Measurements from ENCODE around the gene PPP1R12C. TPM values are rescaled to one million over a fixed set of nuclear protein-coding genes. Genes with fewer than 3 reads are reported as not detected.

PPP1R12C gene
- total RNA-seq (100 to 1,000 TPM; 134 to 218 TPM), polyA plus RNA-seq (100 to 1,000 TPM; 104 to 432 TPM)
- long read RNA-seq, donor 1, partial matches to known transcripts: 3 of 9 reads
- long read RNA-seq, donor 1, other reads (novel, unspliced or antisense): 6 of 9 reads
- long read RNA-seq, donor 2, partial matches to known transcripts: 47 of 83 reads
- long read RNA-seq, donor 2, other reads (novel, unspliced or antisense): 31 of 83 reads

DNA sequence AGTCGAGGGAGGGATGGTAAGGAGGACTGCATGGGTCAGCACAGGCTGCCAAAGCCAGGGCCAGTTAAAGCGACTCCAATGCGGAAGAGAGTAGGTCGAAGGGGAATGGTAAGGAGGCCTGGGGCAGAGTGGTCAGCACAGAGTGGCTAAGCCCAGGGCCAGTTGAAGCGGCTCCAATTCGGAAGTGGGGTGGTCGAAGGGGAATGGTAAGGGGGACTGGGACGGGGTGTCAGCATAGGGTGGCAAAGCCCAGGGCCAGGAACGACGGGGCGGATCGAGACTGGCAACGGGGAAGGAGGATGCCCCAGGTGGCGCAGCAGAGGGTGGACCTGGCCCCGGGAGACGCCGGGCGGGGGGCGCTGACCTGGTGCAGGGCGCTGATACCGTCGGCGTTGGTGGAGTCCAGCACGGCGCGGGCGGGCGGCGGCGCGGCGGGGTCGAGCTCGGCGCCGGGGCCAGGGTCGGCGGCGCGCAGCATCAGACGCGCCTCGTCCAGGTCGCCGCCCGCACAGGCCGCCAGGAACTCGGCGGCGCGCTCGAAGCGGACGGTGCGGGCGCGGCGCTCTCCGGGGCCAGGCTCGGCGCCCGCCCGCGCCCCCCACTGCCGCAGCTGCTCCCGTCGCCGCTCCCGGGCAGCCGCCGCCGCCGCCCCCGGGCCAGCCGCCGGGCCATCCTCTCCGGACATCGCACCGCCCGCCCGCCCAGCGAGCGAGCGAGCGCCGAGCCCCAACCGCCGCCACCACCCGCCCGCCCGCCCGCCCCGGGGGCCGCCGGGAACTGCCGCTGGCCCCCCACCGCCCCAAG, at the start of gene PPP1R12C:
Gene PPP1R12C (minus strand): TSS at position 779 of the 804 bp plus-strand sequence. CDS start 94 bp downstream, at position 685.
- ATAC-seq (ENCODE audit: low FRiP score) (no peak), DNase-seq (peak; percentile 64 to 83)
- Histone ChIP-seq H3K4me1 (ENCODE audit: control insufficient read depth in 1 of 2, insufficient read depth in 2 of 2, low read length in 2 of 2) (no peaks in the 10 kb centered on the region), H3K27me3 (ENCODE audit: control insufficient read depth in 1 of 2, insufficient read depth in 2 of 2, low read length in 1 of 2) (no peaks in the 10 kb centered on the region), H3K36me3 (ENCODE audit: control insufficient read depth in 1 of 2, insufficient read depth in 2 of 2, low read length in 1 of 2) (no peaks in the 10 kb centered on the region), H3K9me3 (ENCODE audit: control insufficient read depth, low read length) (no peaks in the 10 kb centered on the region), H3K4me3 (ENCODE audit: low read length in 2 of 2) (peak within 1 kb of the TSS; percentile 51 to 59), H3K27ac (ENCODE audit: low read depth in 1 of 2, low read length in 2 of 2) (peak within 1 kb of the TSS; percentile 71 to 97)
- intact Hi-C loops (cut with DNase I): loop anchor here in 1 of 2 donors (2.0 to 10.0 kb wide), 2 partner anchors 30 to 1252 kb away; partner anchors contain the start of gene MYADM
- 0 to 1% methylated on average over 49 to 97 of the region's 97 CpGs for WGBS, 2 donors

DNA sequence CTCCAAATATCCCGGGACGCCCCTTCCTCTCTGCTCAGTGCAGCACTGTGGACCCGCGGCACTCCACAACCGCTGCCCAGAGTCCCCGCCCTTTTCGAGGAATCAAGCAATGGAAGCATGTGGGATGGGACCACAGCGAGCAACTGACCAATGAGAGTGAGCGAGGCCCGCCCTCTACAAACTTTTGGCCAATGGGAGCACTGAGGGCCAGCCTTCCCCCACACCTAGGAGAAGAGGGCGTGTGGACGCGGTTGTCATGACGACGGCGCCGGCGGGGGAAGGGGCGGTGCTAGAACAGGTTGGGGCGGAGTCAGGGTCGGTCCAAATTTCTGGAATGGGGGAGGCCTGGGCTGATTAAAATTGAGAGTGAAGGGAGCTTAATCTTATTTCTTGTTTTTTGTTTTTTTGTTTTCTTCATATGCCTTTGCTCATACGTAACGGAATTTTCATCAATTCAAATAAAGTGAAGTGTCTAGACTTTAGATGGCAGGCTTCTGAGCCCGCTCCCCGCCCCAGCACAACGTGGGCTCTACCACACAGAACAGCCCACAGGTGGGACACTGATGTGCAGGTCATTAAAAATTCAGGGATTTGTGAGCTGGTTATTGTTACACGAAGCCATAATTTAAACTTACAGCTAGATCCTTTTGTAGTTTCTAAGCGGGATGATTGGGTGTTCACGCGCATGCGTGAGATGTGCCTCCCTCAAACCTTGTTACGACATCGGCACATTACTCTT, 49.3 kb upstream of the PPP1R12C start, which contains the start of gene DNAAF3:
Gene DNAAF3 (minus strand): TSS at position 84 of the 739 bp plus-strand sequence. CDS start 200 bp downstream, outside the sequence.
- DNase-seq (peak; percentile 91 to 94), ATAC-seq (ENCODE audit: low FRiP score) (peak; percentile 88)
- no peaks in the 10 kb centered on the region for H3K4me1 ChIP-seq (ENCODE audit: control insufficient read depth in 1 of 2, insufficient read depth in 2 of 2, low read length in 2 of 2)
- H3K27me3 ChIP-seq (ENCODE audit: control insufficient read depth in 1 of 2, insufficient read depth in 2 of 2, low read length in 1 of 2): peaks cover 0 to 2% of the 10 kb centered on the region in 2 donors
- 1 to 2% methylated on average over 33 of the region's 33 CpGs for WGBS, 2 donors
- H3K36me3 ChIP-seq (ENCODE audit: control insufficient read depth in 1 of 2, insufficient read depth in 2 of 2, low read length in 1 of 2): no peaks in the 10 kb centered on the region
- intact Hi-C loops (cut with DNase I): no loop called here
- H3K4me3 ChIP-seq (ENCODE audit: low read length in 2 of 2): no peak within 1 kb of the TSS
- no peak within 1 kb of the TSS for H3K27ac ChIP-seq (ENCODE audit: low read depth in 1 of 2, low read length in 2 of 2)
- H3K9me3 ChIP-seq (ENCODE audit: control insufficient read depth, low read length): no peaks in the 10 kb centered on the region

DNA sequence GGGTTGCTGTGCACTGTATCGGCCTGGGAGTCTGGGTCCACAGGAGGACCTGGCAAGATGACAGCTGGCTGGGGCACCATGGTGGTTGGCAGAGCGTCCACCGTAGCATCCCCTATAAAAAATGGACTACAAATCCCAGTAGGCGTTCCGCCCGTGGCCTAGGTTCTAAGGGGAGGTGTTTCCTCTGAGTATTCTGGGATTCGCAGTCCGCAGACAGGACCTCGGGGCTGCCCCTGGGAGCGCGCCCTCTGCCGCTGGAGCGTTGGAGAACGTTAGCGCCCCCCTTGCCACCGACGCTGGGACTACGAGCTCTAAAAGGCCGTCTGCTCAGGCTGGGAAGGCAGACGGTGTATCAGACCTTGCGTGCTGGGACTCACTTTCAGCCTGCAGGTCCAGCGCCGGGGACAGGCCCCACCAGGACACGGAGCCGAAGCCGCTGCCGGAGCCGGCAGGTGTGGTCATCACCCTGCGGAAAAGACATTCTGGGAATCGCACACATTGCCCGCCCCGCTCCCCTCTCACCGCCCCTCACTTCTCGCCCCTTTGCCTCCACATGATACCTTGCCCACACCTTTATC, 48.6 kb upstream of the PPP1R12C start:
- Histone ChIP-seq H3K4me1 (ENCODE audit: control insufficient read depth in 1 of 2, insufficient read depth in 2 of 2, low read length in 2 of 2) (no peaks in the 10 kb centered on the region), H3K27ac (ENCODE audit: low read depth in 1 of 2, low read length in 2 of 2) (no peak overlapping the region), H3K27me3 (ENCODE audit: control insufficient read depth in 1 of 2, insufficient read depth in 2 of 2, low read length in 1 of 2) (peaks cover 0 to 2% of the 10 kb centered on the region in 2 donors), H3K9me3 (ENCODE audit: control insufficient read depth, low read length) (no peaks in the 10 kb centered on the region), H3K4me3 (ENCODE audit: low read length in 2 of 2) (no peak overlapping the region), H3K36me3 (ENCODE audit: control insufficient read depth in 1 of 2, insufficient read depth in 2 of 2, low read length in 1 of 2) (no peaks in the 10 kb centered on the region)
- ATAC-seq (ENCODE audit: low FRiP score): peak; percentile 17
- DNase-seq: peak in 1 of 2 donors; percentile 69
- 1 to 2% methylated on average over 34 of the region's 34 CpGs for whole genome bisulfite sequencing, 2 donors
- intact Hi-C loops (cut with DNase I): no loop called here

DNA sequence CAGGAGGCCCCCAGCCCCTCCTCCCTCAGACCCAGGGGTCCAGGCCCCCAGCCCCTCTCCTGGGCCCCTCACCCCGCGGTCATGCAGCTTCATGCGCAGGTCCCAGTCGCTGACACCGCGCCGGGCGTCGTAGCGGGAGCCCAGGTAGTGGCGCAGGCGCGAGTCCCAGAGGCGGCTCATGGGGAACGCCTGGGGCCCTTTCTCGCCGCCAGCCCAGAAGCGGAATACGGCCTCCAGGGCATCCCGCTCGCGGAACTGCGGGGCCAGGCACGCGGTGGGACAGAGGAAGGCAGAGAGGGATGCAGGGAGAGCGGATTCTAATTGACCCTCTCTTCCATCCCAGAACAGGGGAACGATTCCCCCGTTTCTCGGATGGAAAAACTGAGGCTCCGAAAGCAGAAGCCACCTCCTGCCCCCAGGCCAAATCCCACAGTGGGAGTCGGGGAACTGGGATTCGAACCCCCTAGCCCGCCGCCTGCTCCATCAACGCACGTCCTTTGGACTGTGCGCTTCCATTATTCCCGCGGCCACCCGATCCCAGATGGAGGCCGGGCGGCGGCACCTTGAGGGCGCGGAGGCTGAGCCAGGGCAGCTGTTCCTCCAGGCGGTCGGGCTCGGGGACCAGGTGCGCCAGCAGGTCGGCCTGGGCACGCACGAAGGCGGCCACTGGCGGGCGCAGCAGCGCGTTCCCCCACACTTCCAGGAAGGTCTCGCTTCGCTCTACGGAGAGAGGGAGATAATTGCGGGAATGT, 44.3 kb upstream of the PPP1R12C start:
- WGBS, 2 donors: 25 to 32% methylated on average over 54 to 61 of the region's 61 CpGs
- Histone ChIP-seq H3K4me1 (ENCODE audit: control insufficient read depth in 1 of 2, insufficient read depth in 2 of 2, low read length in 2 of 2) (no peaks in the 10 kb centered on the region), H3K27me3 (ENCODE audit: control insufficient read depth in 1 of 2, insufficient read depth in 2 of 2, low read length in 1 of 2) (no peaks in the 10 kb centered on the region), H3K27ac (ENCODE audit: low read depth in 1 of 2, low read length in 2 of 2) (no peak overlapping the region), H3K9me3 (ENCODE audit: control insufficient read depth, low read length) (no peaks in the 10 kb centered on the region), H3K36me3 (ENCODE audit: control insufficient read depth in 1 of 2, insufficient read depth in 2 of 2, low read length in 1 of 2) (no peaks in the 10 kb centered on the region), H3K4me3 (ENCODE audit: low read length in 2 of 2) (no peak overlapping the region)
- intact Hi-C loops (cut with DNase I): no loop called here
- ATAC-seq (ENCODE audit: low FRiP score) (no peak), DNase-seq (no peak)

DNA sequence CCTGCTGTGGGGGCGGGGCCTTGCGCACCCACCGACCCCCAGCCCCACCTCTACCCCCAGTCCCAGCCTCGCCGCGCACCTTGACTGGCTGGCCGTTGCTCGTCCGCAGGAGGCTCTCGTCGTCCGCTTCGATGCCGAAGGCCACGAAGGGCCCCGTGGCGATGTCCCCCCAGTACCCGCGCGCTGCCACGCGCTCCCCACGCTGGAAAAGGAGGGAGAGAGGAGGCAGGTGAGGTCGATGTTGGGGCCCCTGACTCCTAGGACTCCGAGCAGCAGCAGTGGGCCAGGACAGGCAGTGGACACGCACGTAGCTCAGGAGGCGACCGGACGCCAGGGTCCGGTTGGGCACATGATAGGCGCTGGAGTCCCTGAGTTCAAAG, 43.5 kb upstream of the PPP1R12C start:
- Histone ChIP-seq H3K27me3 (ENCODE audit: control insufficient read depth in 1 of 2, insufficient read depth in 2 of 2, low read length in 1 of 2) (no peaks in the 10 kb centered on the region), H3K27ac (ENCODE audit: low read depth in 1 of 2, low read length in 2 of 2) (no peak overlapping the region), H3K36me3 (ENCODE audit: control insufficient read depth in 1 of 2, insufficient read depth in 2 of 2, low read length in 1 of 2) (no peaks in the 10 kb centered on the region), H3K4me1 (ENCODE audit: control insufficient read depth in 1 of 2, insufficient read depth in 2 of 2, low read length in 2 of 2) (no peaks in the 10 kb centered on the region), H3K9me3 (ENCODE audit: control insufficient read depth, low read length) (no peaks in the 10 kb centered on the region), H3K4me3 (ENCODE audit: low read length in 2 of 2) (no peak overlapping the region)
- ATAC-seq (ENCODE audit: low FRiP score): no peak
- no peak for DNase-seq
- 8 to 16% methylated on average over 22 to 32 of the region's 32 CpGs for WGBS, 2 donors
- intact Hi-C loops (cut with DNase I): no loop called here

DNA sequence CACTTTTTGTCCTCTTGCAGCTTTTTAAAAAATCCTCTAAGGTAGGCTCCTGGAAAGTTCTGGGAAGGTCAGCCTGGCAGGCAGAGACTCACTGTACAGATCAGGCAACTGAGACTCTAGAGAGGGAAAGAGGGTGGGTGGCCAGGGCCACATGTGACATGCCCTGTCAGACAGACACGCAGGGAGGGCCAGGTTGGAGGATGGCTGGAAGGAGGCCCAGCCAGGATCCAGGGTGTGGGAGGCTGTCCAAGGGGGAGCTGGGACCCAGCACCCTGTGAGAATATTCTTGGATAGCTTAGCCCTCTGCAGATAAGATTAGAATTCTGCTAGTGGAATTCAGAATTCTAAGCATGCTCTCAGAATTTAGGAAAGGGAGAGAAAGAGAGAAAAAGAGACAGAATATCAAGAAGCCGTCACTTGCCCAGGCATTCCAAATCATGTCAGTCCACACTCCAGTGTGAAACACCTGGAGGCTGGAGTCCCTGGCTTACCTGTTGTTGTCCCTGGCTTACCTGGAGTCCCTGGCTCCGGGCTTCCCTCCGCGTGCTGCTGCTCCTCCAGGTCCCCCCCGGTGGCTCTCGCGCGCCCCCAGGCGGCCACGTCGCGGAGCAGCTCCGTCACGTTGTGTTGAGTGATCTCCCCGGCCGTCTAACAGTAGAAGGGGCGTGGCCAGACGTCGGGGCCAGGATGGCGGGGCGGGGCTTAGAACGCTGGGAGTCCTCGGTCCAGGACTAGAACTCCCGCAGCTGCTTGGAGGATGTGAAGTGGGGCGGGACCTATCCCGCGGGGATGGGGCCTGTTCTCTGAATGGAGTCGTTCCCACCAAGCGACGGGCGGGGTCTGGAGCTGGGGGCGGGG, 42.9 kb upstream of the PPP1R12C start:
- whole genome bisulfite sequencing, 2 donors: 1 to 3% methylated on average over 30 to 33 of the region's 33 CpGs
- intact Hi-C loops (cut with DNase I): no loop called here
- Histone ChIP-seq H3K27ac (ENCODE audit: low read depth in 1 of 2, low read length in 2 of 2) (no peak overlapping the region), H3K4me1 (ENCODE audit: control insufficient read depth in 1 of 2, insufficient read depth in 2 of 2, low read length in 2 of 2) (no peaks in the 10 kb centered on the region), H3K9me3 (ENCODE audit: control insufficient read depth, low read length) (no peaks in the 10 kb centered on the region), H3K4me3 (ENCODE audit: low read length in 2 of 2) (no peak overlapping the region), H3K36me3 (ENCODE audit: control insufficient read depth in 1 of 2, insufficient read depth in 2 of 2, low read length in 1 of 2) (no peaks in the 10 kb centered on the region), H3K27me3 (ENCODE audit: control insufficient read depth in 1 of 2, insufficient read depth in 2 of 2, low read length in 1 of 2) (no peaks in the 10 kb centered on the region)
- ATAC-seq (ENCODE audit: low FRiP score) (peak; percentile 73), DNase-seq (peak; percentile 82 to 92)

DNA sequence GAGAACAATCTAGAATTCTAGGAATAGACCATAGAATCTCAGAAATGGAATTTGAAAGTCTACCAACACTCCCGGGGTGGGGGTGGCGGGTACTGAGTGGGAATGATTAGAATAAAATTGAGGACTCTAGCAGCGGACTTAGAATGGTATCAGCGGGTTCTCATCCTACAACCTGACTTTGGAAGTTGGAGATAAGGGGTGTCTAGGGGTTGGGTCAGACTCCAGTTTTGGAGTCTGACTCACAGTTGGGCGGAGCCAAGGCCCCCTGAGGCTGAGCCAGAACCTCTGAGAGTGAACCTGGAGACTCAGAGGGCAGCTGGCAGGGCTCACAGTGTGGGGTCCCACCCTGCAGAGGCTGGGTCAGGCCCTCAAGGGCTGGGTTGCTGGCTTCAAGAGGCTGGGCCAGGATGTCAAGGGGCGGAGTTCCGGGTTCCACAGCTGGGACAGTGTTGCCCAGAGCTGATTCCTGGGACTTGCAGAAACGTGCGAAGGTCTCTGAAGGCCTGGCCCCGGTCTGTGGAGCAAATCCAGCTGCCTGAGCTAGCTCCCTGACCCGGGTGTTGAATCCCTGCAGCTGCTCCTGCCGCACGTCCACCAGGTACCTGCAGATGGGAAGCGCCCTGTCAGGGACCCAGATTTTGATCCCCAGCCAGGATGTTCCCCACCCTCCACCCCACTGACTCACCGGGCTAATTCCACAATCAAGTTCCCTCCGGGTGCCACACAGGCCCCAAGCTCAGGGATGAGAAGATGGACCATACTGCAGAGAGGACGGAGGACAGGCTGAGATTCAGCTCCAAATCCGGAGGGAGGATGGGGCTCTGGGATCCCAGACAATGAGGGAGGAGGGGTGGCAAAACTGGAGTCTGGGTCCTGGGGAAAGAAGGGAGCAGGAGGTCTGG, 41.7 kb upstream of the PPP1R12C start:
- Histone ChIP-seq H3K27me3 (ENCODE audit: control insufficient read depth in 1 of 2, insufficient read depth in 2 of 2, low read length in 1 of 2) (no peaks in the 10 kb centered on the region), H3K36me3 (ENCODE audit: control insufficient read depth in 1 of 2, insufficient read depth in 2 of 2, low read length in 1 of 2) (no peaks in the 10 kb centered on the region), H3K4me1 (ENCODE audit: control insufficient read depth in 1 of 2, insufficient read depth in 2 of 2, low read length in 2 of 2) (no peaks in the 10 kb centered on the region), H3K27ac (ENCODE audit: low read depth in 1 of 2, low read length in 2 of 2) (no peak overlapping the region), H3K4me3 (ENCODE audit: low read length in 2 of 2) (no peak overlapping the region), H3K9me3 (ENCODE audit: control insufficient read depth, low read length) (no peaks in the 10 kb centered on the region)
- ATAC-seq (ENCODE audit: low FRiP score) (no peak), DNase-seq (no peak)
- WGBS, 2 donors: 37 to 51% methylated on average over 18 of the region's 18 CpGs
- intact Hi-C loops (cut with DNase I): no loop called here
